Epithelial cell of proximal tubule (primary cell): ENCODE results near the gene ADCK1. TPM values are rescaled to one million over a fixed set of nuclear protein-coding genes. Genes with fewer than 3 reads are reported as not detected.

Experiments used
- DNase-seq: peaks from one replicate; pipeline ENCODE4 v3.0.0-alpha.2; 2011; ENCODE audit warnings: low read depth
- H3K4me3 ChIP-seq: 2 replicates; pipeline ENCODE4 v1.5.1; 2011; ENCODE audit warnings: low read depth, mild to moderate bottlenecking, low read length
- CTCF ChIP-seq: conservative IDR thresholded peaks from 2 replicates; pipeline ENCODE4 v1.5.1; 2012; ENCODE audit warnings: low read depth, mild to moderate bottlenecking, low read length
- total RNA-seq: library from RNA; depleted of rRNA; stranded (reverse); fragments of >200 nt; gene quantifications from 2 replicates; pipeline ENCODE4 v1.2.3, GENCODE V29; 2015

ADCK1 gene
- total RNA-seq, 1 donor from 2014 or later: 4.3 TPM

- no peak overlapping the region for H3K4me3 ChIP-seq
- TF ChIP-seq CTCF: no peak
- DNase-seq: no peak
Measured at GRCh38 chr14:77902811-77903210, 102.9 kb downstream of the ADCK1 start.

DNA sequence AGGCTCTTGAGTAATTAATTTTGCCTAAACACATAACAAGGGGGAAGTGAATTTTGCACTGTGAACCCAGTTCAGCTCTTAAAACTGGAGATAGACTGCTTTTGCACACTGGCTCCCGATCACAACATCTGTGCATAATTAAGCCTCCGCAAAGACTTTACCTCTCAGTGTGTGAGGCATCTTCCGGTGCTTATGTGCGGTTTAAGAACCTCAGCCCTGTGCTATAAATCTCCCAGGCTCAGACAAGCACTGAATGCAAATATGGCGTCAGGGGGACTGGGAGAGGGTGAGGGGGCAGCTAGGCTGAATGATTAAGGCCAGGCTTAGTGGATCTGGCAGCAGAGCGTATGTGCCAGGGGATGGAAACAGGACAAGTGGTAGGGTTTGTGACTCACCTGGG, 103.3 kb downstream of the ADCK1 start:
- no peak for DNase-seq
- no peak overlapping the region for H3K4me3 ChIP-seq
- no peak for TF ChIP-seq CTCF

DNA sequence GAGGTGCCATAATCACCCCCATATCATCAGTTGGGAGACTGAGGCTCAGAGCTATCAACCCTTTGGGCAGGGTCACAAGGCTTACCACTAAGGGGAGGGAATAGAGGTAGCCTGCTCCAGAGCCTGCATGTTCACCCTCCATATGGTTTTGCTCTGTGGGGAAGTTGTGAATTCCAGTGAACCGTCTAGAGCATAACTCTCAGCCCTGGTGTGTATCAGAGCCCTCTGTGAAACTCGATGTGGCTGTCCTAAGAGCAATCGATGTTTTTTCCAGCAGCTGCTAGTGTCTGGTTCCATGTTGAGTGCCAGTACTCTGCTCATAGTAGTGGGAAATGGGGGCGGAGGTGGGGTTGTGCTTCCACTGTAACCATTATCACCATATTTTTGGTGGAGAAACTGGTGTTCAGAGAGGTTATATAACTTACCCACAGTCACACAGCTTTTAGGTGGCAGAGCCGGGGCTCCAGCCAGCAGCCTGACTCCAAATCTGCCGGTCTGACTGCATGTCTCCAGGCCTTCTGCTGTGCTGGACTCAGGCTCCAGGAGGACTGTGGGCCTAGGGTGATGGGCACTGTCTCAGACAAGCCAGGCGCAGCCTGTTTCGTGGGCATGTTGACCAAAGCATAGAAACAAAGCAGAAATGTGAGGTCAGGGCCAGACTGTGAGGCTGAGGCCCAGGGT, 104.2 kb downstream of the ADCK1 start:
- H3K4me3 ChIP-seq: no peak overlapping the region
- no peak for DNase-seq

GRCh38 chr14:77906446-77906845, 106.5 kb downstream of the ADCK1 start:
- no peak for TF ChIP-seq CTCF

More for the DNA sequence above, 104.2 kb downstream of the ADCK1 start:
- TF ChIP-seq CTCF: no peak

GRCh38 chr14:77908847-77909246, 108.9 kb downstream of the ADCK1 start:
- no peak for TF ChIP-seq CTCF
- no peak for DNase-seq
- no peak overlapping the region for H3K4me3 ChIP-seq

More at GRCh38 chr14:77906446-77906845, 106.5 kb downstream of the ADCK1 start:
- no peak for DNase-seq
- H3K4me3 ChIP-seq: no peak overlapping the region

DNA sequence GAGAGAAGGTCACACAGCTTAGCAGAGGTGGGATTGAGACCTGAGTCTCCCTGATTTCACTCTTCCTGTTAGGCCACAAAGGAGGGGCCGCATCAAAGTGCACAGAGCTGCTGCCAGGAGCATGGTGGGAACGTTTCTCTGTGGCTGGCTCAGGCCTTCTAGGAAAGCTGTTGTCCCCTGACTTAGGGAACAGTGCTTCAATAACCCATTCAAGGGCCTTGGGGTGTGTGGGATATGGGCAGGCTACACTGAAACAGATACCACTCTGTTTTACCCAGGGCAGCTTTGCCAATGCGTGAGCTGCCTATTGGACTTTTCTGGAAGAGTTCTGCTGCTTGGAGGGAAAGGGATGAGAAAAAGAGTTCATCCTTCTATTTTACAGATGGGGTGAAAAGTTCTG, 110.0 kb downstream of the ADCK1 start:
- no peak overlapping the region for H3K4me3 ChIP-seq
- TF ChIP-seq CTCF: no peak
- DNase-seq: no peak

DNA sequence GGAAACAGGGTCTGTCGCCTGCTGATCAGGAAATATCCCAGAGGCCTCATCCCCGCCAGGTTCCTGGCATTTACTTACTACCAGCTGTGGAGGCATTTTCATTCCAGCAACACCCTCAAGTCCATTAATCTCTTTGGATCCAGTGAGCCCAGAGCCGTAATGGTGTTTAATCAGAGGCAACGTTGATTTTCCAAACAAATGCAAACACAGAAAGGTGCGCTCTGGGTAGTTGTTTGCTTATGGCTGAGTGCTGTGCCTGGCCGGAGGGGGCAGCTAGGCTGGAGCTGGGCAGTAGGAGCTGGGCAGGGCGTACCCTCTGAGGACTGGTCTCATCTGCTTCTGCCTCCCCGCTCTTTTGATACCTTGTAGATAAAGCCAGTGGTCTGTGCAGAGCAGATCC, 110.6 kb downstream of the ADCK1 start:
- no peak for DNase-seq
- H3K4me3 ChIP-seq: no peak overlapping the region
- no peak for TF ChIP-seq CTCF
